HG03097 (cell line): Measurements from ENCODE around the gene IL16.
A peak's percentile ranks its signal among the peaks of the same experiment; 100 is the strongest.

Experiments
- ATAC-seq: cut with Tn5 transposase; IDR thresholded peaks from one replicate; pipeline ENCODE4 v1.9.1; 2021; ENCODE audit not compliant: unreplicated experiment, low FRiP score

The IL16 gene

GRCh38 chr15:81304226-81304625 lies 107.5 kb downstream of the IL16 start:
- no peak for ATAC-seq

- no peak for ATAC-seq
Measured at GRCh38 chr15:81308260-81308659, 111.6 kb downstream of the IL16 start.

- no peak for ATAC-seq
Measured at GRCh38 chr15:81309647-81310450, 113.2 kb downstream of the IL16 start.

GRCh38 chr15:81310480-81310879 lies 113.8 kb downstream of the IL16 start:
- no peak for ATAC-seq

- no peak for ATAC-seq
Measured at GRCh38 chr15:81311752-81312464, 115.2 kb downstream of the IL16 start.

GRCh38 chr15:81312790-81313543 lies 116.3 kb downstream of the IL16 start:
- ATAC-seq: no peak

GRCh38 chr15:81313686-81314085 lies 117.0 kb downstream of the IL16 start:
- no peak for ATAC-seq

- no peak for ATAC-seq
Measured at GRCh38 chr15:81314378-81314777, 117.7 kb downstream of the IL16 start.

GRCh38 chr15:81315452-81316175 lies 118.9 kb downstream of the IL16 start:
- no peak for ATAC-seq

- ATAC-seq: no peak
Measured at GRCh38 chr15:81316267-81316666, 119.6 kb downstream of the IL16 start.

GRCh38 chr15:81317642-81318017 lies 121.0 kb downstream of the IL16 start:
- no peak for ATAC-seq

GRCh38 chr15:81321667-81322066 lies 125.0 kb downstream of the IL16 start:
- ATAC-seq: no peak

GRCh38 chr15:81322676-81323253 lies 126.1 kb downstream of the IL16 start:
- no peak for ATAC-seq

- peak; percentile 4 for ATAC-seq
Measured at GRCh38 chr15:81323559-81323943, 126.9 kb downstream of the IL16 start.

GRCh38 chr15:81323944-81324881 lies 127.5 kb downstream of the IL16 start, which contains the start of gene STARD5:
Gene STARD5, minus strand, starts transcription at chr15:81324141. Its CDS starts 42 bp downstream, at chr15:81324099.
- peak; percentile 100 for ATAC-seq

- ATAC-seq: no peak
Measured at GRCh38 chr15:81326466-81327212, 130.0 kb downstream of the IL16 start.

GRCh38 chr15:81327516-81327915 lies 130.8 kb downstream of the IL16 start:
- no peak for ATAC-seq

- no peak for ATAC-seq
Measured at GRCh38 chr15:81329446-81329845, 132.8 kb downstream of the IL16 start.
